GM19238 (cell line): Measurements from ENCODE around the gene ZNF701.
"Not testable (repeated sequence)": the region's sequence is repeated elsewhere in the genome, so short reads cannot be mapped to it uniquely, and the experiment has no call there.

Source experiments
- DNase-seq: peaks from one replicate; pipeline ENCODE4 v3.0.0; 2011; ENCODE audit warnings: low spot score; ENCODE audit not compliant: insufficient read length

The ZNF701 gene

GRCh38 chr19:52566121-52566520, 4.0 kb upstream of the ZNF701 start:
- DNase-seq, result no peak

GRCh38 chr19:52566588-52566987, 3.5 kb upstream of the ZNF701 start:
- no peak for DNase-seq

GRCh38 chr19:52567921-52568320, 2.2 kb upstream of the ZNF701 start:
- DNase-seq, result no peak

GRCh38 chr19:52569638-52569999, 468 bp upstream of the ZNF701 start:
- not testable (repeated sequence) for DNase-seq

GRCh38 chr19:52584736-52585440, 14.8 kb downstream of the ZNF701 start:
- DNase-seq, result no peak

- no peak for DNase-seq
These were observed 15.5 kb downstream of the ZNF701 start for GRCh38 chr19:52585604-52586003.

GRCh38 chr19:52590728-52591127, 20.6 kb downstream of the ZNF701 start:
- DNase-seq, result no peak

- no peak for DNase-seq
These were observed 22.2 kb downstream of the ZNF701 start for GRCh38 chr19:52592301-52592700.

- DNase-seq, result not testable (repeated sequence)
These were observed 23.4 kb downstream of the ZNF701 start for GRCh38 chr19:52593441-52593840.

GRCh38 chr19:52599241-52599640, 29.2 kb downstream of the ZNF701 start:
- no peak for DNase-seq

GRCh38 chr19:52600639-52601024, 30.5 kb downstream of the ZNF701 start:
- peak; percentile 12 for DNase-seq

- peak; percentile 87 for DNase-seq
These were observed 31.2 kb downstream of the ZNF701 start for GRCh38 chr19:52601025-52601973.

GRCh38 chr19:52601974-52602366, 31.9 kb downstream of the ZNF701 start:
- not testable (repeated sequence) for DNase-seq

- DNase-seq, result no peak
These were observed 32.9 kb downstream of the ZNF701 start for GRCh38 chr19:52602941-52603340.

GRCh38 chr19:52603558-52604207, 33.6 kb downstream of the ZNF701 start:
- DNase-seq, result no peak

- DNase-seq, result no peak
These were observed 43.3 kb downstream of the ZNF701 start for GRCh38 chr19:52613299-52613906.

GRCh38 chr19:52621376-52621775, 51.3 kb downstream of the ZNF701 start:
- DNase-seq, result no peak

GRCh38 chr19:52622261-52622660, 52.2 kb downstream of the ZNF701 start:
- no peak for DNase-seq

GRCh38 chr19:52626915-52627314, 56.8 kb downstream of the ZNF701 start:
- no peak for DNase-seq

- not testable (repeated sequence) for DNase-seq
These were observed 57.4 kb downstream of the ZNF701 start for GRCh38 chr19:52627441-52627840.

- DNase-seq, result no peak
These were observed 65.9 kb downstream of the ZNF701 start for GRCh38 chr19:52635786-52636570.
